Measurements from ENCODE around the gene SIGLECL1. TPM values are rescaled to one million over a fixed set of nuclear protein-coding genes. Genes with fewer than 3 reads are reported as not detected.

Gene SIGLECL1
- total and polyA plus RNA-seq, 9 of the 15 experiments (the other 6 are each of a cell fraction or from before 2014, with no cell fraction given) = not detected

DNA sequence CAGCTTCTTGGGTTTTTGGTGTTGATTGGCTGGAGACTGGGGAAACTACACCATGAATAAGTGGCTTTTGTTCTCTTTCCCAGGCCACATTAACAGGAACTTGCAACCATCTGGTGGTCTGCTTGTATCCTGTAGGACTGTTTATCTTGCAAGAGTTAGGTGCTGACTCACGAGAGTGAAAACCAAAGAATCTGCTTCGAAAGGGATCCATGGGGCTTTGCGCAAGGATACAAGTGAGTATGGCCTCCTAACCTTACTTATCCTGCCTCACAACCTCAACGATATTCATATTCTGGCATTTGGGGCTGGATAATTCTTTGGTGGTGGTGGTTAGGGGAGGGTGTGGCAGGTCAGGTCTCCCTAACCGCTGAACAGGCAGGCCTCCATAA is 4.7 kb upstream of the SIGLECL1 start (continued):
- TF ChIP-seq, protein P1, sequence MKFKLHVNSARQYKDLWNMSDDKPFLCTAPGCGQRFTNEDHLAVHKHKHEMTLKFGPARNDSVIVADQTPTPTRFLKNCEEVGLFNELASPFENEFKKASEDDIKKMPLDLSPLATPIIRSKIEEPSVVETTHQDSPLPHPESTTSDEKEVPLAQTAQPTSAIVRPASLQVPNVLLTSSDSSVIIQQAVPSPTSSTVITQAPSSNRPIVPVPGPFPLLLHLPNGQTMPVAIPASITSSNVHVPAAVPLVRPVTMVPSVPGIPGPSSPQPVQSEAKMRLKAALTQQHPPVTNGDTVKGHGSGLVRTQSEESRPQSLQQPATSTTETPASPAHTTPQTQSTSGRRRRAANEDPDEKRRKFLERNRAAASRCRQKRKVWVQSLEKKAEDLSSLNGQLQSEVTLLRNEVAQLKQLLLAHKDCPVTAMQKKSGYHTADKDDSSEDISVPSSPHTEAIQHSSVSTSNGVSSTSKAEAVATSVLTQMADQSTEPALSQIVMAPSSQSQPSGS (CRISPR knock-in tag; IDR thresholded peaks at IDR 0.05) = no peak
- TF ChIP-seq, protein P2, sequence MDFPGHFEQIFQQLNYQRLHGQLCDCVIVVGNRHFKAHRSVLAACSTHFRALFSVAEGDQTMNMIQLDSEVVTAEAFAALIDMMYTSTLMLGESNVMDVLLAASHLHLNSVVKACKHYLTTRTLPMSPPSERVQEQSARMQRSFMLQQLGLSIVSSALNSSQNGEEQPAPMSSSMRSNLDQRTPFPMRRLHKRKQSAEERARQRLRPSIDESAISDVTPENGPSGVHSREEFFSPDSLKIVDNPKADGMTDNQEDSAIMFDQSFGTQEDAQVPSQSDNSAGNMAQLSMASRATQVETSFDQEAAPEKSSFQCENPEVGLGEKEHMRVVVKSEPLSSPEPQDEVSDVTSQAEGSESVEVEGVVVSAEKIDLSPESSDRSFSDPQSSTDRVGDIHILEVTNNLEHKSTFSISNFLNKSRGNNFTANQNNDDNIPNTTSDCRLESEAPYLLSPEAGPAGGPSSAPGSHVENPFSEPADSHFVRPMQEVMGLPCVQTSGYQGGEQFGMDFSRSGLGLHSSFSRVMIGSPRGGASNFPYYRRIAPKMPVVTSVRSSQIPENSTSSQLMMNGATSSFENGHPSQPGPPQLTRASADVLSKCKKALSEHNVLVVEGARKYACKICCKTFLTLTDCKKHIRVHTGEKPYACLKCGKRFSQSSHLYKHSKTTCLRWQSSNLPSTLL (IDR thresholded peaks at IDR 0.05) = no peak
- no peak for TF ChIP-seq PHB (CRISPR knock-in tag; IDR thresholded peaks at IDR 0.05)
- peak; percentile 67 for TF ChIP-seq JUND (IDR thresholded peaks at IDR 0.05; ENCODE audit: borderline replicate concordance, low read depth, low read length)
- TF ChIP-seq JUND (tag; IDR thresholded peaks at IDR 0.05; ENCODE audit: borderline replicate concordance, low read depth, low read length) = peak; percentile 55; the same call in 1 of the 3 replicates
- TF ChIP-seq KAT2B (IDR thresholded peaks at IDR 0.05; ENCODE audit: low read depth, low read length) = no peak
- TF ChIP-seq CBFA2T2 (conservative IDR thresholded peaks at IDR 0.05) = peak; percentile 46; the same call in 1 of the 2 replicates
- peak; percentile 24; the same call in 1 of the 2 replicates for TF ChIP-seq L3MBTL2 (IDR thresholded peaks at IDR 0.05)
- TF ChIP-seq ZNF347 (CRISPR knock-in tag; IDR thresholded peaks at IDR 0.05; ENCODE audit: low read depth) = no peak
- TF ChIP-seq RBM25 (IDR thresholded peaks at IDR 0.05; ENCODE audit: low read depth, low read length, severe bottlenecking) = no peak
- TF ChIP-seq HDAC2 (IDR thresholded peaks at IDR 0.05) = 0 out of 2 replicates have a peak, but pooled peaks have one; percentile 41
- TF ChIP-seq NBN (IDR thresholded peaks at IDR 0.05; ENCODE audit: low read depth) = peak; percentile 54; the same call in 1 of the 2 replicates
- TF ChIP-seq, protein P3, sequence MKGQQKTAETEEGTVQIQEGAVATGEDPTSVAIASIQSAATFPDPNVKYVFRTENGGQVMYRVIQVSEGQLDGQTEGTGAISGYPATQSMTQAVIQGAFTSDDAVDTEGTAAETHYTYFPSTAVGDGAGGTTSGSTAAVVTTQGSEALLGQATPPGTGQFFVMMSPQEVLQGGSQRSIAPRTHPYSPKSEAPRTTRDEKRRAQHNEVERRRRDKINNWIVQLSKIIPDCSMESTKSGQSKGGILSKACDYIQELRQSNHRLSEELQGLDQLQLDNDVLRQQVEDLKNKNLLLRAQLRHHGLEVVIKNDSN (CRISPR knock-in tag; IDR thresholded peaks at IDR 0.05) = no peak
- TF ChIP-seq RCOR1 (IDR thresholded peaks at IDR 0.05; ENCODE audit: borderline replicate concordance in 1 of 2, low read depth in 2 of 2, low read length in 2 of 2) = peak in 1 of 2 experiments; percentile 57; a peak in 1 of 4 replicates
- TF ChIP-seq ZNF239 (CRISPR knock-in tag; IDR thresholded peaks at IDR 0.05) = no peak
- TF ChIP-seq CEBPG (CRISPR knock-in tag; IDR thresholded peaks at IDR 0.05) = no peak
- peak in 1 of 2 experiments; percentile 35; a peak in 1 of 4 replicates for TF ChIP-seq CEBPG (tag; conservative IDR thresholded peaks at IDR 0.05 in 1 of 2, IDR thresholded peaks at IDR 0.05 in 1 of 2)
- peak; percentile 48; the same call in 1 of the 2 replicates for TF ChIP-seq TRIM28 (IDR thresholded peaks at IDR 0.05)
- no peak for TF ChIP-seq ZEB2 (IDR thresholded peaks at IDR 0.05)
